Nephron (organoid): ENCODE results near the gene IQCE.

Experiments used
- H3K27ac Mint-ChIP-seq, 3 experiments: 2 replicates each; pipeline ENCODE4 v1.8.0; 2020; ENCODE audit warnings: mixed read lengths in 3 of 3, mild to moderate bottlenecking in 2 of 3, moderate library complexity in 1 of 3
- H3K27me3 Mint-ChIP-seq: 2 replicates; pipeline ENCODE4 v1.8.0; 2021; ENCODE audit warnings: low read depth, mild to moderate bottlenecking, moderate library complexity, mixed read lengths
- H3K36me3 Mint-ChIP-seq: 2 replicates; pipeline ENCODE4 v1.8.0; 2020; ENCODE audit warnings: low read depth, mixed read lengths
- H3K4me1 Mint-ChIP-seq: 2 replicates; pipeline ENCODE4 v1.8.0; 2020; ENCODE audit warnings: mixed read lengths
- H3K4me3 Mint-ChIP-seq, 3 experiments: 2 replicates each; pipeline ENCODE4 v1.8.0; 2020; ENCODE audit warnings: mild to moderate bottlenecking in 3 of 3, mixed read lengths in 3 of 3, moderate library complexity in 2 of 3
- H3K9me3 Mint-ChIP-seq: 2 replicates; pipeline ENCODE4 v1.8.0; 2020; ENCODE audit warnings: mixed read lengths
- TF ChIP-seq, protein P1 (sequence below), 3 experiments: fragments of 200-600 bp; sonication (generic); IDR thresholded peaks; one replicate each; pipeline ENCODE4 v1.5.0; 2021; ENCODE audit warnings: antibody characterized with exemption in 3 of 3; ENCODE audit not compliant: unreplicated experiment in 3 of 3

The IQCE gene

GRCh38 chr7:2610898-2611297, 52.1 kb downstream of the IQCE start:
- no peaks in the 10 kb centered on the region for H3K27me3 Mint-ChIP-seq

DNA sequence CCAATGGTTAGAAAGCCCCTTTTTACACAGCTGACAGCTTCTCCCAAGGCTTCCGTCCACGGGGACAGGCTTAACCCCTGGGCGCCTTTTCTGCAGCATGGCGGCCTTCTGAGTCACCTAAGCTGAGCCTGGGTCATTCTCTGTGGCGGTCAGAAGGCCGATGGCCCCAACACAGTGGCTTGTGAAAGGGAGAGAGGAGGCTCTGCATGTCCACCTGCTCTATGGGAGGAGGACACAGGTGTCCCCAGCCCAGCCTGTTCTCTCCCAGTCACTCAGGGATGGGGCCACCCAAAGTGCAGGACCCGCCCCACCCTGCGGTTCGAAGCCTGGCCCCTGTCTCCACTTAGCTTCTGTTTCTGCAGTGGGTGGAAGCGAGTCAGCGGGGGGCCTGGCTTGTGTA, 52.6 kb downstream of the IQCE start:
- no peaks in the 10 kb centered on the region for H3K27me3 Mint-ChIP-seq
- peaks cover 45% of the 10 kb centered on the region for H3K4me1 Mint-ChIP-seq

More at GRCh38 chr7:2610898-2611297, 52.1 kb downstream of the IQCE start:
- no peaks in the 10 kb centered on the region for H3K36me3 Mint-ChIP-seq
- no peaks in the 10 kb centered on the region for H3K9me3 Mint-ChIP-seq
- H3K27ac Mint-ChIP-seq, result no peak overlapping the region
- TF ChIP-seq, protein P1, sequence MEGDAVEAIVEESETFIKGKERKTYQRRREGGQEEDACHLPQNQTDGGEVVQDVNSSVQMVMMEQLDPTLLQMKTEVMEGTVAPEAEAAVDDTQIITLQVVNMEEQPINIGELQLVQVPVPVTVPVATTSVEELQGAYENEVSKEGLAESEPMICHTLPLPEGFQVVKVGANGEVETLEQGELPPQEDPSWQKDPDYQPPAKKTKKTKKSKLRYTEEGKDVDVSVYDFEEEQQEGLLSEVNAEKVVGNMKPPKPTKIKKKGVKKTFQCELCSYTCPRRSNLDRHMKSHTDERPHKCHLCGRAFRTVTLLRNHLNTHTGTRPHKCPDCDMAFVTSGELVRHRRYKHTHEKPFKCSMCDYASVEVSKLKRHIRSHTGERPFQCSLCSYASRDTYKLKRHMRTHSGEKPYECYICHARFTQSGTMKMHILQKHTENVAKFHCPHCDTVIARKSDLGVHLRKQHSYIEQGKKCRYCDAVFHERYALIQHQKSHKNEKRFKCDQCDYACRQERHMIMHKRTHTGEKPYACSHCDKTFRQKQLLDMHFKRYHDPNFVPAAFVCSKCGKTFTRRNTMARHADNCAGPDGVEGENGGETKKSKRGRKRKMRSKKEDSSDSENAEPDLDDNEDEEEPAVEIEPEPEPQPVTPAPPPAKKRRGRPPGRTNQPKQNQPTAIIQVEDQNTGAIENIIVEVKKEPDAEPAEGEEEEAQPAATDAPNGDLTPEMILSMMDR (IDR thresholded peaks at IDR 0.05; ENCODE audit: unreplicated experiment in 3 of 3), result no peak
- H3K4me1 Mint-ChIP-seq, result peaks cover 45% of the 10 kb centered on the region
- H3K4me3 Mint-ChIP-seq, result no peak overlapping the region

GRCh38 chr7:2611922-2612321, 53.1 kb downstream of the IQCE start:
- Mint-ChIP-seq H3K9me3 (no peaks in the 10 kb centered on the region), H3K27me3 (no peaks in the 10 kb centered on the region), H3K36me3 (no peaks in the 10 kb centered on the region), H3K27ac (peak overlapping the region in 1 of 3 experiments; percentile 43), H3K4me3 (no peak overlapping the region), H3K4me1 (peaks cover 50% of the 10 kb centered on the region)
- TF ChIP-seq, protein P1 (IDR thresholded peaks at IDR 0.05; ENCODE audit: unreplicated experiment in 3 of 3), result no peak

More for the DNA sequence above, 52.6 kb downstream of the IQCE start:
- Mint-ChIP-seq H3K27ac (no peak overlapping the region), H3K36me3 (no peaks in the 10 kb centered on the region), H3K9me3 (no peaks in the 10 kb centered on the region), H3K4me3 (no peak overlapping the region)
- TF ChIP-seq, protein P1 (IDR thresholded peaks at IDR 0.05; ENCODE audit: unreplicated experiment in 3 of 3), result no peak

GRCh38 chr7:2612445-2613097, 53.8 kb downstream of the IQCE start:
- Mint-ChIP-seq H3K4me3 (no peak overlapping the region), H3K36me3 (no peaks in the 10 kb centered on the region), H3K27me3 (no peaks in the 10 kb centered on the region), H3K27ac (peak overlapping the region in 2 of 3 experiments; percentile 58 to 98), H3K4me1 (peaks cover 52% of the 10 kb centered on the region), H3K9me3 (no peaks in the 10 kb centered on the region)
- TF ChIP-seq, protein P1 (IDR thresholded peaks at IDR 0.05; ENCODE audit: unreplicated experiment in 3 of 3), result no peak

GRCh38 chr7:2613098-2613930, 54.5 kb downstream of the IQCE start:
- TF ChIP-seq, protein P1 (IDR thresholded peaks at IDR 0.05; ENCODE audit: unreplicated experiment in 3 of 3), result no peak
- Mint-ChIP-seq H3K36me3 (no peaks in the 10 kb centered on the region), H3K4me3 (peak overlapping the region in 2 of 3 experiments; percentile 41 to 64), H3K27me3 (no peaks in the 10 kb centered on the region), H3K9me3 (no peaks in the 10 kb centered on the region), H3K27ac (peak overlapping the region; percentile 92 to 98 (median 96)), H3K4me1 (peaks cover 56% of the 10 kb centered on the region)
